HL-60/S4 (cell line): ENCODE results near the gene HRG.
"Not testable (repeated sequence)": the region's sequence is repeated elsewhere in the genome, so short reads cannot be mapped to it uniquely, and the experiment has no call there.

ENCODE experiments used
- in situ Hi-C: fragments of 300-500 bp; cut with MboI; formaldehyde crosslinking; loops from 2 replicates; pipeline ENCODE4 v1.14.3; 2022; ENCODE audit warnings: low sequenced_read_pairs

The HRG gene, protein sequence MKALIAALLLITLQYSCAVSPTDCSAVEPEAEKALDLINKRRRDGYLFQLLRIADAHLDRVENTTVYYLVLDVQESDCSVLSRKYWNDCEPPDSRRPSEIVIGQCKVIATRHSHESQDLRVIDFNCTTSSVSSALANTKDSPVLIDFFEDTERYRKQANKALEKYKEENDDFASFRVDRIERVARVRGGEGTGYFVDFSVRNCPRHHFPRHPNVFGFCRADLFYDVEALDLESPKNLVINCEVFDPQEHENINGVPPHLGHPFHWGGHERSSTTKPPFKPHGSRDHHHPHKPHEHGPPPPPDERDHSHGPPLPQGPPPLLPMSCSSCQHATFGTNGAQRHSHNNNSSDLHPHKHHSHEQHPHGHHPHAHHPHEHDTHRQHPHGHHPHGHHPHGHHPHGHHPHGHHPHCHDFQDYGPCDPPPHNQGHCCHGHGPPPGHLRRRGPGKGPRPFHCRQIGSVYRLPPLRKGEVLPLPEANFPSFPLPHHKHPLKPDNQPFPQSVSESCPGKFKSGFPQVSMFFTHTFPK

DNA sequence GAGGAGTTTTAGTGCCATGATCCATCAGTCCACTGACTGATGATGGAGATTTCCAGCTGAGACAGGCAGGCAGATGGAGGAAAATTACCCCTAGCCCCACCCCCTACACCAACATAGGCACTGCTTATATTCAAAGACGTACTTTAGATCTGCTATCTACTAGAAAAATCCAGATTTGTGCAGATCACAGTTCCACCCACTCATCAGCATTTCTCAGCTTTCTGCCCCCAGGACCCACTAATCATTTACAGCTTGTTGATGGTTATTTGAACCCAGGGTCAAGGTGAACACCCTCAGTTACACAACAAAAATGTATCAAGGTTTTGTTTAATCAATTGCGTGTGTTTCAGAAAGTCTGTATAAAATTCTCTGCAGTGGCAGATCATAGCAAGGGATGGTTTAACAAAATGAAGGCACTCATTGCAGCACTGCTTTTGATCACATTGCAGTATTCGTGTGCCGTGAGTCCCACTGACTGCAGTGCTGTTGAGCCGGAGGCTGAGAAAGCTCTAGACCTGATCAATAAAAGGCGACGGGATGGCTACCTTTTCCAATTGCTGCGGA, at the start of gene HRG:
HRG (plus strand) TSS at position 390 of the 564 bp plus-strand sequence; CDS start at position 408, 18 bp downstream.
- in situ Hi-C loops, result no loop called here

DNA sequence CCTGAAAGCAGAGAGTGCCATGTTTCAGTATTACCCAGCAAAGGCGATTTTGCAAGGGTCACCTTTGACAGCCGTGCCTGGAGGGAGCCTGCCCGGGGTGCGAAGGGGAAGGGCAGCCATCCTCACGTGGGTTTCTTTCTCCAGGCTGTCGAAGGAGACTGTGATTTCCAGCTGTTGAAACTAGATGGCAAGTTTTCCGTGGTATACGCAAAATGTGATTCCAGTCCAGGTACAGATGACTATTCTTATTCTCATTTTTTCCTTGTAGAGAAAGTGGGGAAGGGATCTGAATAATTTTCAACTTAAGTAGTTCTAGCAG, 49.6 kb upstream of the HRG start:
- in situ Hi-C loops, result loop anchor here (25.0 kb wide), 1 partner anchor 196 kb away; the partner anchor contains the start of gene RFC4

DNA sequence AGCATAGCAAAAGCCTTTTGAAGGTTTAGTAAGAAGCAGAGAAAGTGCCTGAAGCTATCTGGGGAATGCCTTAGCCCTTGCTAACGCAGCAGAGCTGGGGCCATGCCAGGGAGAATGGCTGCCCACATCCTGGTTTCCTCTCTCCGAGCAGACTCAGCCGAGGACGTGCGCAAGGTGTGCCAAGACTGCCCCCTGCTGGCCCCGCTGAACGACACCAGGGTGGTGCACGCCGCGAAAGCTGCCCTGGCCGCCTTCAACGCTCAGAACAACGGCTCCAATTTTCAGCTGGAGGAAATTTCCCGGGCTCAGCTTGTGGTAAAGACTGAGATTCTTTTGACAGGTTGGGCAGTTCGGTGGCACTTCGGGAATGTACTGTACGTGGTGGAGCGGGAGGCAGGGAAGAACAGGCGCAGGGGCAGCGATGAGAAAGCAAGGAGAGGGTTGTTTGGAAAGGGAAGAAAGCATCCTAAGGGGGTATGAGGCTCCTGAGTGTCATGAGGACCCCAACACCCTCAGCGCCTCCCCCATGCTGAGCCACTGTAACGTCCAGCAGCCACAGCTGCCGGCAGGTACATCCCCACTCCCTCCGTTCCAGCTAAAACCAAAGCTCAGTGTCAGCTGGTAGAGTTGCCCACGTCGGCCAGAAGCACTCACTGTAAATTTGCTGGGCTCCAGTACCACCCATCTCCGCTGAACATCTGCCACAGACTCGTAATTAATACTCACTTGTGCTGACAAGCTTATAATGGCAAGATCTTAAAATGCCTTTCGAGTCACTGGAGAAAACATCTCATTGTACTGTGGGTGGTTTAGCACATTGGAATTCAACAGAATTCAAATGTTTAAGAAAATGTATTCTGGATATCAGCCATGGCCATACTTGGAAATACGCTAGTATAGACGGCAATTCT, 48.5 kb upstream of the HRG start:
- in situ Hi-C loops, result loop anchor here (25.0 kb wide), 1 partner anchor 195 kb away; the partner anchor contains the start of gene RFC4

DNA sequence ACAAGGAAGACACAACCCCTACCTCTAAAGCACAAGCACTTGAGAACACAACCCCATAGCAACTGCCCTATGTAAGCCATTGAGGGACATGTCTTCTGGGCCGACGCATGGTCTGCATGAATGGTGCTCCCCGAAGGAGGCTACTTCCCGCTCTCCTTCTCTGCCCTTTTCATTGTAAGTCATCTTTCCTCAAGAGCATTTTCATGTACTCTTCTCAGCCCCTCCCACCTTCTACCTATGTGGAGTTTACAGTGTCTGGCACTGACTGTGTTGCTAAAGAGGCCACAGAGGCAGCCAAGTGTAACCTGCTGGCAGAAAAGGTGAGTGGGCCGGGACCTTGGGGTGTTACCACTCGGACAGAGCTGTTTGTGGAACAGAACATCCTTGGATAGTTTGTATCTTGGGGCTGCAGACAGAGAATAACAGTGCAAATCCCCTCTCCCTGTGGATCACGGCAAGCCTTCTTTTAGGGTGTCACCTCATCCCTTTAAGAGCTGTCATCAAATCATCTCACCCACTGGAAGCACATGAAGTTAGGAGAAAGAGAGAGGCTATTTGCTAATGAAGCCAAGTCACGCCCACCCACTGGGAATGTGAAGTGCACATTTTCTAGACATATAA, 47.4 kb upstream of the HRG start:
- in situ Hi-C loops, result loop anchor here (25.0 kb wide), 1 partner anchor 194 kb away; the partner anchor contains the start of gene RFC4

DNA sequence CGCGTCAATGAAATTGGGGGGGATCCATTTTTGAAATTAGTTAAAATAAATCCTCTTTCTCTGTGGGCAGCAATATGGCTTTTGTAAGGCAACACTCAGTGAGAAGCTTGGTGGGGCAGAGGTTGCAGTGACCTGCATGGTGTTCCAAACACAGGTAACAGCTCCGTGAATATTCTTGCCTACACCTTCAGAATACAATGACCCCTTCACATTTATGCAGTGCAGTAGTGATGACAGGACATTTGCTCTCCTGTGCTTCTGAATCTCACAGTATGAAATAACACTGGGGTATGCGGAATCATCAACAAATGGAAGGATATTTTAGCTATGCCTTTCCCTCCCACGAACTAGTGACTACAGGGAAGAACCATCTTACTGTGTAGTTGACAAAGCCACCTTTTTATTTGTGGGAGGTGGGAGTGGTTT, 46.0 kb upstream of the HRG start:
- in situ Hi-C loops, result loop anchor here (25.0 kb wide), 1 partner anchor 193 kb away; the partner anchor contains the start of gene RFC4

DNA sequence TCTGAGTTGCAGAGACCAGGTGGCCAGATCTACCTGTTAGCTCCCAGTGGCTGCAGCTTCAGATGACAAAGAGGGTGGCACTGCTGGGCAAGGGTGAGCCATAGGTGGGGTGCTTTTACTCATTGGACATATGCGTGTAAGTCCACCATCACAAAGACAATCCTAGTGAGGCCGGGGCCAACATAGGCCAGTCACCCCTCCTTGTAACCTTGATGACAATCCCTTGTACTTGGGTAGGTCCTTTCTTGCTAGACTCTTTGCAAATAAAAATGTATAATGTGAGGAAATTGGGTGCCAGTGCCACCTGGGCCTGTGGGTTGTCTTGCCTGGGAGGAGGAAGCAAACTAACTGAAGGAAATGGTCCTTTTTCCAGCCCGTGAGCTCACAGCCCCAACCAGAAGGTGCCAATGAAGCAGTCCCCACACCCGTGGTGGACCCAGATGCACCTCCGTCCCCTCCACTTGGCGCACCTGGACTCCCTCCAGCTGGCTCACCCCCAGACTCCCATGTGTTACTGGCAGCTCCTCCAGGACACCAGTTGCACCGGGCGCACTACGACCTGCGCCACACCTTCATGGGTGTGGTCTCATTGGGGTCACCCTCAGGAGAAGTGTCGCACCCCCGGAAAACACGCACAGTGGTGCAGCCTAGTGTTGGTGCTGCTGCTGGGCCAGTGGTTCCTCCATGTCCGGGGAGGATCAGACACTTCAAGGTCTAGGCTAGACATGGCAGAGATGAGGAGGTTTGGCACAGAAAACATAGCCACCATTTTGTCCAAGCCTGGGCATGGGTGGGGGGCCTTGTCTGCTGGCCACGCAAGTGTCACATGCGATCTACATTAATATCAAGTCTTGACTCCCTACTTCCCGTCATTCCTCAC, 45.4 kb upstream of the HRG start:
- in situ Hi-C loops, result loop anchor here (25.0 kb wide), 1 partner anchor 192 kb away; the partner anchor contains the start of gene RFC4

DNA sequence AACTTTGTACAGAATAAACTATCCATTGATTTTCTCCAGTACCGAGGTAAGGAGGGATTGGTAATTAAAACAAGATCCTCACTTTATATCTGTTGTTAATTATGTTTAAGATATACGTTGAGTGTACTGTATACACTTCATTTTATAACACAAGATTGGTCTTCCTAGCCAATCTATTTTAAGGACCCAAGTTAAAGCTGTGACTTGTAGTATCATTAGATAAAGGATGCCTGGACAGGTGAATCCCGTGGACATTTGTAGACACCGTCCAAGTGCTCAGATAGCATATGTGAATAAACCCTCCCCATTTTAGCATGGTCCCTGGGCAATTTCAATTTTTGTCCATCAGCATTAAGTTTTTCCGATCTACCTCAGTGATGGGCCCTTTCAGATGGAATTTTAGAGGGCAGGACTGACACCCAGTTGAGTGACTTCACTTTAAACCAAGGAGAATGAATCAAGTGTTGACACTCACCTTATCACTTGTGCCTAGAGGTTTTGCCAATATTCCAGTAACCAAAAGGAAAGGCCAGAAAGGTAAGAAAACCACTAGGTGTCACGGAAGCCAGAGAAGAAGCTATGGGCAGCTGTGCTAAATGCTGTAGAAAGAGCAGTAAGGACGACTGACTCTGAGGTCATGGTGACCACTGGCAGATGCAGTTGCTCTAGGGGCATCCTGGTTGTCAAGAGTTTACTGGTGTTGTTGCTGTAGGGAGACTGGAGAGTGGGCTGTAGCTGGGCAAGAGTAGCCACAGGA, 43.7 kb upstream of the HRG start:
- in situ Hi-C loops, result loop anchor here (25.0 kb wide), 1 partner anchor 190 kb away; the partner anchor contains the start of gene RFC4

DNA sequence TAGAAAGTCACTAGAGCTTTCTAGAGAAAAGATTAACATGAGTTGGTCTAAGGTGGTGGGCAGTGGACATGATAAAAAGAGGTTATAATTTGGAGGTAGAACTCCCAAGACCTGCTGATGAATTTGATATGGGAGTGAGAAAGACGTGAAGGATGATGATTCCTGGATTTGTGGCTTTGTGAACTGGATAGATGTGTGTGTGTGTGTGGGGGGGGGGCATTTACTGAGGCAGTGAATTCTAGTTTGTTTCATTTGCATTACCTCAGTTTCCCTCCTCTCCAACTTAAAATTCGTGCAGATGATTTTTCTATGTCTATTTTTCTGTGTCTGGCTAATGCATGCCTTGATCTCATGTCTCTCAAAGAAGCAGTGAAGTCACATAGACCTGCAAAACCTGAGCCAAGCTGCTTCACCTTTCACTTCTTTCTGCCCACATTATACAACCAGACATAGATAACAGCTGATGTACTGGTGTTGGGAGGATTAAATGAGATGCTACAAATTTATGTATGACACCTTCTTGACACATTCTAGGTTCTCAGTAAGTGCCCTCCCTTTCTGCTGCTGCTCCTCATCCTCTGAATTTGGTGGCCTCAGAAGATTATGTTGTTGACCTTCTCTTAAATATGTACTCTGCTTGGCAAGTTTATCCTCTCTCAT, 43.0 kb upstream of the HRG start:
- in situ Hi-C loops, result loop anchor here (25.0 kb wide), 1 partner anchor 190 kb away; the partner anchor contains the start of gene RFC4

DNA sequence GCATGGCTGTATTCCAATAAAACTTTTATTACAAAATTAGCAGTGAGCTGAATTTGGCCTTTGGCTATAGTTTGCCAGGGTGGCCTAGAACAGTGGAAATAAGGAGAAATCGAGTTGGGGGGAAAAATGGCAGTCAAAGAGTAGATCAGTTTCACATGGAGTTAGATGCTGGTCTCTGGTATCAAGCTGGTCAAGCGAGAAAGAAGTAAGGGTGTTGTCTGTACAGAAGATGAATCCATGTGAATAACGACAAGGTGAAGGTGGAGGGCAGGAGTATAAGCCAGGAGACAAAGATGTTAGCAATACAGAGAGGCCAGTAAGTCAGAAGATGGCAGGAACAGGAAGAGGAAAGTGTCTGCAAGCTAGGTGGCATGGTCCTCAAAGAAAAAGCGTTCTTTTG, 41.2 kb upstream of the HRG start:
- in situ Hi-C loops, result loop anchor here (25.0 kb wide), 1 partner anchor 188 kb away; the partner anchor contains the start of gene RFC4

DNA sequence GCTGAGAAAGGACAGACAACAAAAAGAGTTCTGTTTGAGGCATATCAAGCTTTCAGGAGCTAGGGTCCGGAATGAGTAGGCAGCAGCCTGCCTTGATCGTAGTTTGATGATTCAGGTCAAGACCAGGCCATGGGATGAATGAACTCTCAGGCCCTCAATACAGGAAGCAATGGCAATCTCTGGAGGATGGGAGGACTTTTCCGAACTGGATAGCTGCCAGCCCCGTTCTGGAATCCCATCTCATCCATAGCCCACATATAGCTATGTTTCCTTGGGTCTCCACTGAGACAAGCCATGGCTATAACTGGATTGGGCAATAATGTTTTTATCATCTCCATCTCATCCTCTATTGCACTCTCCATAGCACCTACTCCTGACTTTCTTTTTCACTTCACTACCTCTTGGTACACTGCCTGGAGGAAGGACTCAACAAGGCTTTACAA, 40.2 kb upstream of the HRG start:
- in situ Hi-C loops, result no loop called here

DNA sequence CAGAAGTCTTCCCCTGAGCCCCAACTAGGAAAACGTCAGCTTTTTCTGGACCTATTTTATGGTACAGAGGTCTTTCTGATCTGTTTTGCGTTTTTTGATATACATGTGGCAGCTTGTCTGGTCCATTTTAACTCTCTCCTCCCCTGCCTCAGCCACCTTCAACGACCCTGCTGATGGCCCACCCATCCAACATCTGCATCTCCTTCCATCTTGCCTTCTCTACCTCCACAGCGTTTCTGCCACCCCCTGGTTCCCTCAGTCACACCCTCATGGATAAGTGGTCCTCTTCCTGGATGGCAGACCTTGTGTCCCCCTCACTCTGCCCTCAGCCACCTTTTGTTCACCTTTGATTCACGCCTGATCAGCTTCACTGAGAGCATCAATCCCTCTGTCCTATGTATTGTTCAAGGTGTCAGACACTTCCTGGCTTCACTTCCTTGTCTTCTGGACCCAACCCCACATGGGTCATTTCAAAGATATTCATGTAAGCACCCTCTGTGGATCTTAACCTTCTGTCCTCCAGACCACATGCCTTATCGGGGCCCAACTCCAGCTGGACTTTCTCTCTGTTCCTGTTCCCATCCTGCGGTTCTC, 39.5 kb upstream of the HRG start:
- in situ Hi-C loops, result no loop called here

DNA sequence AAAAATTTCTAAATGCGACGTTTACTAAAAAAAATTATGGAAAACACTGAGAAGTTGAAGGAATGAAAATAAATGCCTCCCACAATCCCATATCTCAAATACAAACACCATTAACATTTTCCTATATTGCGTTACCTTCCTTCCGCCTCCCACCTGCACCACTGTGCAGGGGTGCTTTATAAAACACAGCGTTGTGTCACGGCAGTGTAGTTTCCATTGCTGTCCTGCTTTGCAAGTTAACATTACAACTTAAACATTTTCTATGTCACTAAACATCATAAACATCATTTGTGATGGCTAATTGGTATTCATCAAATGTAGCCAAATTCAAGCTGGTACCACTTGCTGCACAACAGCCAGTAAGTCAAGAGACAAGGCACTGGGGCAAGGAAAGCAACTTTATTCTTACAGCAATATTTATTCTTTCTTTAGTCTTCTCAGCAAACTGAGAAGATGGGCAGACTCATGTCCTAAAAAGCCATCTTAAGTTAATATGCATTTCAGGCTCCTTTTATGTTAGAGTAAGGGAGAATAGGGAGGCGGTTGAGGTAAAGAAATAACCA, 37.9 kb upstream of the HRG start:
- in situ Hi-C loops, result no loop called here

DNA sequence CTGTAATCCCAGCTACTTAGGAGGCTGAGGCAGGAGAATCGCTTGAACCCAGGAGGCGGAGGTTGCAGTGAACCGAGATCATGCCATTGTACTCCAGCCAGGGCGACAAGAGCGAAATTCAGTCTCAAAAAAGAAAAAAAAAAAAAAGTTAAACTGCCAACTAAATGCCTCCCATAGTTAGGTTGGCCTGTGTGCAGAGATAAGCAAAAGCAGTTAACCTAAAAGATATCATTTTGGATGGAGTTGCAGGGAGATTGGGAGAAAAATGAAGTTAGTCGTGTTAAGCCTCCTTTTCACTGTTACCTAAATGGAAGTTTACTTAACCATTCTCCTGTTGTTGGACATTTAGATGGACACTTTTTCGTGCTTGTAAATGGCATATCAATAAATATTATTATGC, 37.1 kb upstream of the HRG start:
- in situ Hi-C loops, result no loop called here

DNA sequence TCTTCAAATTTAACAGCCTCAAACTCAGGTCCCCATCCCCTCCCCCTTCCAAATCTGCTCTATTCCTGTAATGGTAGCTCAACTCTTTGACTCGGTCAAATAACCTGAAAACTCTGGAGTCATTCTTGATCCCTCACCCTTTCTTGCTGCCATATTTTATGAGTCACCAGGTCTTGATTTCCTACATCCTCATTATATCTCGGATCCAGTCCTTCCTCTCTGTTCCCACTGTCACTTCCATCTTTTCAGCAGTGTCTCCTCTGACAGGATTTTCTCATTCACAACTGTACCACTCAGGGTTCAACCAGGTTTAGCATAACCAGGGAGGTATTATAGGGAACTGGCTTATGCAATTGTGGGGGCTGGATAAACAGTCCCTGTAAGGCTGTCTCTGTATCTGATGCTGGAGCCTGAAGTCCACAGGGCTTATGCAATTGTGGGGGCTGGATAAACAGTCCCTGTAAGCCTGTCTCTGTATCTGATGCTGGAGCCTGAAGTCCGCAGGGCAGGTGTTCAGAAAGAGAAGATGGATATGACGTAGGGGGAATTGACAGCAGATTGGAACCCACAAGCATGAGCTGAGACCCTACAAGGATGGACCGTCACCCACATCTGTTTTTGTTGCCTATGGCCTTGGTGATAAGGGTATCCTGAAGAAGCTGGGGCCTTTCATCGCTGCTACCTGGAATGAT, 34.7 kb upstream of the HRG start:
- in situ Hi-C loops, result no loop called here

DNA sequence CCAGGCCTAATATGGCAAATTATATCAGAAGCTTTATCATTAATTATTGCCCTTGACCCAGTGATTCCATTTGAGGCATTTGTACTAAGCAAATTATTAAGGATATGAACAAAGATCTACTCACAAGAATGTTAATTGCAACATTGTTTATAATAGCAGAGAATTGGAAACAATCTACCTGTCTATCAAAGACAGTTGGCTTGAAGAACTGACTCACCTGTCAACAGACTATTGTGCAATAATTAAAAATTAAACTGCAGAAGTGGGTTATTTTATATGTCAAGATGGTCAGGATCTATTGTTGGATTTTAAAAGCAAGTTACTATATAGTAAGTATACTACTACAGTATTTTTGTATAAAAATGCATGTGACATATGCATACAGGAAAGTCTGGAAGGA, 32.3 kb upstream of the HRG start:
- in situ Hi-C loops, result no loop called here

DNA sequence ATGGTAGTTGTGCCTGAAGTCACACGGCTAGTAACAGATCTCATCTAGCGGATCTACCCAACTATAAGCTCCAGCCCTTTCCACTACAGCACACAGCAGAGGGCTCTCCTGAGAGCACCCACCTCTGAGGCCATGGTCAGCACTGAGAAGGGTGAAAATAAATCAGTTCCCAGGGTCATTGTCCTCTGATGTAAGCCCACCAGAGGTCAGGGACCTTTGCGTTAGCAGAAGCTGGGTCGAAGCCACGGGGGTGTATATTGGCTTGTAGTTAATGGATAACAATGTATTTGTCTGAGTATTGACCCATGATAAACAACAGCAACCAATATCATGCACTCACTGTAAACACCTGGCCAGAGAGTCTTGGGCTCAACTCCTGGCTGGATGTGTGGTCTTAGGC, 31.6 kb upstream of the HRG start:
- in situ Hi-C loops, result not testable (repeated sequence)

DNA sequence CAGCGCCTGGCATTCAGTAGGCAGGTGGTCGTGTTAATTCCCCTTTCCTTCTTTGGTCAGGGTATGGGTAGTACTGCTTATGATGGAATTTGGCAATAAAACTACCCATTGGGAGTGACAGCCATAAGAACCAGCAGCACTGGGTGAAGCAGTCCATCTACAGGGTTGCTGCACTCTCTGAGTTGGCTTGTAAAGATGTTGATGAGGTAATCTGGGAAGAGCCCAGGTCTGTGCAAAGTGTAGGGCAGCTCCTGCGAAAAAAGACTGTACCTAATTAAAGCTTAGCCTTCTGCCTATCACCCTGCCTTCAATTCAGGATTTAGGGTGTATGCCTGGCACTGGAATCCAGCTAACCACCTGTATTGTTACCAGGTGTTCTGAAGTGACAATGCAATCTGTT, 30.3 kb upstream of the HRG start:
- in situ Hi-C loops, result no loop called here
